Neural cell (in vitro differentiated cells): ENCODE data around the gene TRIM45. TPM values are rescaled to one million over a fixed set of nuclear protein-coding genes. Genes with fewer than 3 reads are reported as not detected.

Experiments used
- H2AFZ ChIP-seq: fragments of 200-600, 300-800 bp; sonication (generic), shearing (Covaris generic); 2 replicates; pipeline ENCODE4 v1.6.0; 2014; ENCODE audit warnings: low read depth, mild to moderate bottlenecking, antibody characterized with exemption, low read length, moderate library complexity
- H3F3A ChIP-seq: fragments of 200-600 bp; shearing (Covaris generic); 2 replicates; pipeline ENCODE4 v1.6.1; 2016; ENCODE audit warnings: mild to moderate bottlenecking, moderate library complexity, mixed read lengths, antibody characterized with exemption, low read length; ENCODE audit not compliant: insufficient read depth, poor library complexity, severe bottlenecking
- H3K27ac ChIP-seq: fragments of 200-600, 300-800 bp; sonication (generic), shearing (Covaris generic); 2 replicates; pipeline ENCODE4 v1.5.1; 2014; ENCODE audit warnings: mild to moderate bottlenecking, low read length, moderate library complexity
- H3K27me3 ChIP-seq: fragments of 300-800, 200-600 bp; sonication (generic), shearing (Covaris generic); 2 replicates; pipeline ENCODE4 v1.6.0; 2014; ENCODE audit warnings: mild to moderate bottlenecking, low read depth, low read length, moderate library complexity; ENCODE audit not compliant: insufficient read depth
- H3K36me3 ChIP-seq: fragments of 300-800, 200-600 bp; sonication (generic), shearing (Covaris generic); 2 replicates; pipeline ENCODE4 v1.5.1; 2014; ENCODE audit warnings: mild to moderate bottlenecking, antibody characterized with exemption, low read length, moderate library complexity; ENCODE audit not compliant: insufficient read depth
- H3K4me2 ChIP-seq: fragments of 300-800, 200-600 bp; sonication (generic), shearing (Covaris generic); 2 replicates; pipeline ENCODE4 v1.6.0; 2014; ENCODE audit warnings: mild to moderate bottlenecking, low read length
- H3K4me3 ChIP-seq: fragments of 300-800, 200-600 bp; sonication (generic), shearing (Covaris generic); 2 replicates; pipeline ENCODE4 v1.5.1; 2014; ENCODE audit warnings: mild to moderate bottlenecking, low read length, moderate library complexity
- H3K79me2 ChIP-seq: fragments of 200-600 bp; shearing (Covaris generic); replicated peaks from 2 replicates; pipeline ENCODE4 v1.6.0; 2014; ENCODE audit warnings: mild to moderate bottlenecking, low read length, moderate library complexity; ENCODE audit not compliant: insufficient read depth
- H3K9ac ChIP-seq: fragments of 300-800, 200-600 bp; sonication (generic), shearing (Covaris generic); 2 replicates; pipeline ENCODE4 v1.6.1; 2016; ENCODE audit warnings: mild to moderate bottlenecking, low read length, mixed read lengths
- H3K9me2 ChIP-seq: fragments of 200-600 bp; shearing (Covaris generic); 2 replicates; pipeline ENCODE4 v1.6.1; 2016; ENCODE audit warnings: mild to moderate bottlenecking, low read length, mixed read lengths; ENCODE audit not compliant: insufficient read depth
- H3K9me3 ChIP-seq: fragments of 200-600, 300-800 bp; sonication (generic), shearing (Covaris generic); 2 replicates; pipeline ENCODE4 v1.6.1; 2016; ENCODE audit warnings: mild to moderate bottlenecking, mixed run types, low read length, moderate library complexity, mixed read lengths
- H4K20me1 ChIP-seq: fragments of 200-600 bp; shearing (Covaris generic); 2 replicates; pipeline ENCODE4 v1.6.1; 2016; ENCODE audit warnings: mild to moderate bottlenecking, mixed run types; ENCODE audit not compliant: insufficient read depth
- EP300 ChIP-seq: fragments of 450-650 bp; conservative IDR thresholded peaks from 2 replicates; pipeline ENCODE4 v1.6.1; 2014; ENCODE audit warnings: antibody characterized with exemption, mild to moderate bottlenecking, moderate library complexity; ENCODE audit not compliant: poor library complexity, severe bottlenecking
- EZH2 ChIP-seq: fragments of 200-600, 300-800 bp; shearing (Covaris generic), sonication (generic); IDR thresholded peaks from 2 replicates; pipeline ENCODE4 v1.6.1; 2014; ENCODE audit warnings: antibody characterized with exemption, low read length, borderline replicate concordance, mild to moderate bottlenecking; ENCODE audit not compliant: insufficient read depth, poor library complexity, severe bottlenecking
- MXI1 ChIP-seq: fragments of 450-650 bp; conservative IDR thresholded peaks from 2 replicates; pipeline ENCODE4 v1.6.1; 2014; ENCODE audit warnings: antibody characterized with exemption, mild to moderate bottlenecking; ENCODE audit not compliant: poor library complexity, severe bottlenecking
- POLR2AphosphoS5 ChIP-seq: IDR thresholded peaks from 2 replicates; pipeline ENCODE4 v1.6.1; 2012
- RAD21 ChIP-seq: fragments of 450-650 bp; conservative IDR thresholded peaks from 2 replicates; pipeline ENCODE4 v1.6.1; 2014; ENCODE audit warnings: antibody characterized with exemption, mild to moderate bottlenecking, moderate library complexity
- SMC3 ChIP-seq: fragments of 450-650 bp; conservative IDR thresholded peaks from 2 replicates; pipeline ENCODE4 v1.6.1; 2014; ENCODE audit warnings: antibody characterized with exemption, mild to moderate bottlenecking, moderate library complexity; ENCODE audit not compliant: poor library complexity
- TAF1 ChIP-seq: IDR thresholded peaks from 2 replicates; pipeline ENCODE4 v1.6.1; 2012; ENCODE audit warnings: low read depth
- polyA plus RNA-seq: library from polyadenylated mRNA; depleted of rRNA; stranded (reverse); fragments of >200 nt; gene quantifications from 2 replicates; pipeline ENCODE4 v1.2.3, GENCODE V29; 2014
- TF ChIP-seq, protein P1 (sequence below): fragments of 450-650 bp; IDR thresholded peaks from 2 replicates; pipeline ENCODE4 v1.5.1; 2014; ENCODE audit warnings: antibody characterized with exemption, mild to moderate bottlenecking, moderate library complexity; ENCODE audit not compliant: poor library complexity, severe bottlenecking
- TF ChIP-seq, protein P2 (sequence below): IDR thresholded peaks from 2 replicates; pipeline ENCODE4 v1.6.1; 2012; ENCODE audit warnings: borderline replicate concordance

The TRIM45 gene
- polyA plus RNA-seq, 1 donor from 2014 or later: 4.9 TPM

DNA sequence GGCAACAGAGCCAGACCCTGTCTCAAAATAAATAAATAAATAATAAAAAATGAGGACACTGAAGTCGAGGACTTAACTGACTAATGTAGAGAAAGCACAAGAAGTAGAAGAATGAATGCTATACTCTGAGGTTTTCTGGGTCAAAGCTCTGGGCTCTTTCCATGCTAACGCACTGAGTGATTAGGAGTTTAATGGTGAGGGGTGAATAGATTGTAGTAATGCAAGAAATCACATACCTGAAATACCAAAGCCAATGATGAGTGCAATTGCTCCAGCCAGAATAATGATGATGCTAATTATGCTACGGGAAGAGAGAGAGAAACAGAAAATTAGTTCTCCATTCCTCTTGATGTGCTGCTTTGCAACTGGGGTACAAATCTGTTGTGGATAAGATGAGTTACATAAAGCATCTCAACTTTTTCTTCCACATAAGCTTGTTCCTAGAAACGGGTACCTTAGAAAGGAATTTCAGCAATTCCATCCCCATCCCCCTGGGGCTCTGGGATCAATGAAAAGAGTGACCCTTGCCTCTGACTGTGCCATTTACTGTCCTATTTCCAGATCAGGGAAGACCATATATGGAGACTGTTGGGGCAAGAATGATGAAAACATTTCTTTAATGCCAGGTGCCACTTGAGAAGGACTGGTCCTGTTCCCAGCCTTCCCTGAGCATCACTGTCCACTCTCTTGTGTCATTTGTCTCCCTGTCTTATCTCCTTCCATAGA lies 48.5 kb upstream of the TRIM45 start:
- no peak overlapping the region for H3K4me2 ChIP-seq
- H3K36me3 ChIP-seq: no peaks in the 10 kb centered on the region
- H3K27ac ChIP-seq: no peak overlapping the region
- peaks cover 8% of the 10 kb centered on the region for H3F3A ChIP-seq
- H3K27me3 ChIP-seq: no peaks in the 10 kb centered on the region
- H3K4me3 ChIP-seq: no peak overlapping the region
- TF ChIP-seq TAF1: no peak
- TF ChIP-seq MXI1: no peak
- TF ChIP-seq EZH2: no peak
- no peak for TF ChIP-seq SMC3
- TF ChIP-seq, protein P1, sequence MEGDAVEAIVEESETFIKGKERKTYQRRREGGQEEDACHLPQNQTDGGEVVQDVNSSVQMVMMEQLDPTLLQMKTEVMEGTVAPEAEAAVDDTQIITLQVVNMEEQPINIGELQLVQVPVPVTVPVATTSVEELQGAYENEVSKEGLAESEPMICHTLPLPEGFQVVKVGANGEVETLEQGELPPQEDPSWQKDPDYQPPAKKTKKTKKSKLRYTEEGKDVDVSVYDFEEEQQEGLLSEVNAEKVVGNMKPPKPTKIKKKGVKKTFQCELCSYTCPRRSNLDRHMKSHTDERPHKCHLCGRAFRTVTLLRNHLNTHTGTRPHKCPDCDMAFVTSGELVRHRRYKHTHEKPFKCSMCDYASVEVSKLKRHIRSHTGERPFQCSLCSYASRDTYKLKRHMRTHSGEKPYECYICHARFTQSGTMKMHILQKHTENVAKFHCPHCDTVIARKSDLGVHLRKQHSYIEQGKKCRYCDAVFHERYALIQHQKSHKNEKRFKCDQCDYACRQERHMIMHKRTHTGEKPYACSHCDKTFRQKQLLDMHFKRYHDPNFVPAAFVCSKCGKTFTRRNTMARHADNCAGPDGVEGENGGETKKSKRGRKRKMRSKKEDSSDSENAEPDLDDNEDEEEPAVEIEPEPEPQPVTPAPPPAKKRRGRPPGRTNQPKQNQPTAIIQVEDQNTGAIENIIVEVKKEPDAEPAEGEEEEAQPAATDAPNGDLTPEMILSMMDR: no peak
- no peak for TF ChIP-seq POLR2AphosphoS5
- TF ChIP-seq, protein P2, sequence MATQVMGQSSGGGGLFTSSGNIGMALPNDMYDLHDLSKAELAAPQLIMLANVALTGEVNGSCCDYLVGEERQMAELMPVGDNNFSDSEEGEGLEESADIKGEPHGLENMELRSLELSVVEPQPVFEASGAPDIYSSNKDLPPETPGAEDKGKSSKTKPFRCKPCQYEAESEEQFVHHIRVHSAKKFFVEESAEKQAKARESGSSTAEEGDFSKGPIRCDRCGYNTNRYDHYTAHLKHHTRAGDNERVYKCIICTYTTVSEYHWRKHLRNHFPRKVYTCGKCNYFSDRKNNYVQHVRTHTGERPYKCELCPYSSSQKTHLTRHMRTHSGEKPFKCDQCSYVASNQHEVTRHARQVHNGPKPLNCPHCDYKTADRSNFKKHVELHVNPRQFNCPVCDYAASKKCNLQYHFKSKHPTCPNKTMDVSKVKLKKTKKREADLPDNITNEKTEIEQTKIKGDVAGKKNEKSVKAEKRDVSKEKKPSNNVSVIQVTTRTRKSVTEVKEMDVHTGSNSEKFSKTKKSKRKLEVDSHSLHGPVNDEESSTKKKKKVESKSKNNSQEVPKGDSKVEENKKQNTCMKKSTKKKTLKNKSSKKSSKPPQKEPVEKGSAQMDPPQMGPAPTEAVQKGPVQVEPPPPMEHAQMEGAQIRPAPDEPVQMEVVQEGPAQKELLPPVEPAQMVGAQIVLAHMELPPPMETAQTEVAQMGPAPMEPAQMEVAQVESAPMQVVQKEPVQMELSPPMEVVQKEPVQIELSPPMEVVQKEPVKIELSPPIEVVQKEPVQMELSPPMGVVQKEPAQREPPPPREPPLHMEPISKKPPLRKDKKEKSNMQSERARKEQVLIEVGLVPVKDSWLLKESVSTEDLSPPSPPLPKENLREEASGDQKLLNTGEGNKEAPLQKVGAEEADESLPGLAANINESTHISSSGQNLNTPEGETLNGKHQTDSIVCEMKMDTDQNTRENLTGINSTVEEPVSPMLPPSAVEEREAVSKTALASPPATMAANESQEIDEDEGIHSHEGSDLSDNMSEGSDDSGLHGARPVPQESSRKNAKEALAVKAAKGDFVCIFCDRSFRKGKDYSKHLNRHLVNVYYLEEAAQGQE: no peak
- no peak for TF ChIP-seq RAD21
- no peak for TF ChIP-seq EP300
- H3K9ac ChIP-seq: no peak overlapping the region
- H3K79me2 ChIP-seq: no peaks in the 10 kb centered on the region
- H4K20me1 ChIP-seq: no peaks in the 10 kb centered on the region
- no peaks in the 10 kb centered on the region for H3K9me3 ChIP-seq
- H2AFZ ChIP-seq: no peak overlapping the region
- H3K9me2 ChIP-seq: no peaks in the 10 kb centered on the region

DNA sequence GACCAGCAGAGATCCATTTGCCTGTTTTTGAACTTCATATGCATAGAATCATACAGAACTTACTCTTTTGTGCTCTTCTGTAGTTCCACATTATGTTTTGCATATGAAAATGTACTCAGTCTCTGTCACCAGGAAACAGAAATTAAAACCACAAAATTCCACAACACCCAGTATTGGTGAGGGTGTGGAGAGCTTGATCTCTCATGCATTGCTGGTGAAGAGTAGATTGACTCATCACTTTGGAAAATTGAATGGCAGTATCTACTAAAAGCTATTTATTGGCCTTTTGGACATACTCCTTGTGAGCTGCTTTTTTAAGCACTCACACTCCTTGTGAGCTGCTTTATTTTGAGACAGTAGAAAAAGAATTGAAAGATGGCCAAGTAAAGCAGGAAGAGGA lies 45.9 kb upstream of the TRIM45 start:
- H3F3A ChIP-seq: peaks cover 6% of the 10 kb centered on the region
- no peak overlapping the region for H3K27ac ChIP-seq
- no peaks in the 10 kb centered on the region for H3K27me3 ChIP-seq
- H3K4me2 ChIP-seq: no peak overlapping the region
- H3K9ac ChIP-seq: no peak overlapping the region
- H3K4me3 ChIP-seq: no peak overlapping the region
- H3K9me2 ChIP-seq: no peaks in the 10 kb centered on the region
- no peaks in the 10 kb centered on the region for H3K36me3 ChIP-seq
- TF ChIP-seq, protein P1: no peak
- TF ChIP-seq RAD21 (no peak), EP300 (no peak), TAF1 (no peak), EZH2 (no peak), POLR2AphosphoS5 (no peak), MXI1 (no peak), SMC3 (no peak)
- TF ChIP-seq, protein P2: no peak
- no peak overlapping the region for H2AFZ ChIP-seq
- H4K20me1 ChIP-seq: no peaks in the 10 kb centered on the region
- no peaks in the 10 kb centered on the region for H3K9me3 ChIP-seq
- H3K79me2 ChIP-seq: no peaks in the 10 kb centered on the region
